Stimulated activated CD4-positive, alpha-beta T cell treated with anti-CD3 and anti-CD28 coated beads, Interleukin-12 subunit alpha, Interleukin-12 subunit beta, amount 100 ng/mL, for 24 hours (primary cell): ENCODE results near the gene CCDC148.
A peak's percentile ranks its signal among the peaks of the same experiment; 100 is the strongest.

Experiments used
- DNase-seq, 2 experiments: peaks; one replicate each; pipeline ENCODE4 v3.0.0-alpha.2; 2020; ENCODE audit warnings: low read depth in 2 of 2

Gene CCDC148

DNA sequence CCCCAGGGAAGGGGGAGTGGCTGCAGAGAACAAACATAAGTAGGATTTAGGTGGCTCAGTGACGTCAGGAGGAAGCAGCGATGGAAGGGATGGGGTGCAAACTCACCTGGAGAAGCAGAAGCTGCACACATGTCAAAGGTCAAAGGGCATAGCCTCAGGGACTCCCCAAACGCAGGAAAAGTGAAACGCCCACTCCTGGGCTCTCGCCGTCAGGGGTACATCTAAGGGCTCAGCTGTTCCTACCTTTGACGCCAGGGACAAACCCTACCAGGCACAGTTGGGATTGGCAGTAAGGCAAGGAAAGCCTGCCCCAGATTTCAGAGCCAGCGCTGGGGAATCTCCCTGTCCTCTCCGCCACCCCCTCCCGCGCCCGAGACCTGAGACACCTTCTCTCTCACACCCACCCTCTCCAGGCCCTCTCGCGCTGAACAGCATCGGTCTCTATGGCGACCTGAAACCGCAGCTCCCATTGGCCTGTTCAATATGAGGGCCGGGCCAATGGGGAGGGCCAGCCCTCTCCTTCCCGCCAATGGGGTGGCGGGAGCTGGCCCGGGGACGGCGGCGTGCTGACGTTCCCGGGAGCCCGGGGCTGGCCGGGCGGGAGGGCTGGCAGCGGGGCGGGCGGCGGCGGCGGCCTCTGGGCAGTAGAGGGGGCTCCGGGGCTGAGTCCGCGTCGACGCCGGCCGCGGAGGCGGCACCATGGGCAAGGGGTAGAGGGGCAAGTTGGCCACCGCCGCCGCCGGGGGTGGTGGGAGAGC, at the start of gene CCDC148, which contains the start of gene PKP4:
Gene CCDC148 (minus strand): TSS at position 445 of the 758 bp plus-strand sequence. CDS start 314 bp downstream, at position 131.
Gene PKP4 (plus strand): TSS at position 644 of the 758 bp plus-strand sequence. CDS start 76,233 bp downstream, outside the sequence.
- DNase-seq, result peak; percentile 72 to 85

DNA sequence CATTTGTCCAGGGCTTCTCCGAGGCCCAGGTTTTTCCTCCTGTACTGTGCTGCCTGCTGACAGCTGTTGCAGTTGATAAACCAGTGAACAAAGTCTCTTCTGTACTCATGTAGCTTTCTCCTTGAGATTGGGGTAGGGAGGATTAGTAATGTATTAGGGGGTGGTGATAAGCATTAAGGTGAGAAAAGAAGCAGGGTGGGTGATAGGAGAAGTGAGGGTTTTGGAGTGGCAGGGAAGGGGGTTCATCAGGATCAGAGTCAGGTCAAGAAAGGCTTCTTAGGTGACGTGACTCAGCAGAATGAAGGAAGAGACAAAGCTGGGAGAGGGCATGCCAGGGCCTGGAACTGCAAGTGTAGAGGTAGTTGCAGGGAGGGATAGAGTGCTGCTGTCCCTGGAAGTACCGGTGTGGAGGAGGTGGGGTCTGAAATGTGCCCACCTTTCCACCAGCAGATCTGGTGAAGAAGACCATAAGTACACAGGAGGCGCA, 48.9 kb upstream of the CCDC148 start:
- DNase-seq, result no peak

DNA sequence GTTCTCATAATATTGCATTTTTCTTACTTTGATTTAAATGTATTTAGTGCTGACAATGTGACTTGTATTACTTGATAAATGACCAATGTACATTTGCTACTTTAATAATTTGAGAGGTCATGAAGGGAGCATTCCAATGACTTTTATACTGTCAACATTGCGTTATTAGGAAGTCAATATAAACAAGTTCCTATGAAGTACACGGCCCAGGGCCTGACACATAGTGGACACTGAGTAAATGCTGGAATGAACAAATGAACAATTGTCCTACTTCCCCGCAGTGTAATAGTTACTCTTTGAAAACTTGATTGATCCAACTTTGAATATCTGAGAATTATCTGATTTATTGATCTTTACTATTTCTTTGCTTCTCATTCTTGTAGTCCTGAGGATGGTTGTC, 47.5 kb upstream of the CCDC148 start:
- no peak for DNase-seq

DNA sequence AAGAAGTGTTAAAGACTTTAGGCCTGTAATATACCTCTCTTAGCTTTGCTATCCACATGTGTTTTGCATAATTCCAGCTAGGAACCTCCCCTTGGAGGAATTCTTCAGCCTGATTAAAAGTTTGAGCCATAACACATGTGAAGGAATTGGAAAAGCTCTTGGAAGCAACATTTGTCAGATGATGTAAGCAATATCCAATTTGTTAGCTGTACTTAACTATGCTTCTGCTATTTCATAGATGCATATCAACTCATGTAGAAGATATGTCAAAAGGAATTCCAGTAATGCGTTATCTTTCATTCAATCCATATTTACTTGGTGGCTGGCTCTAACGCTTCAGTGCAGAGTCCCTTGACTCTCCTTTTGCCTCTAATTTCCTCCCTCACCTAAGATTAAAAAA, 46.4 kb upstream of the CCDC148 start:
- DNase-seq, result no peak

DNA sequence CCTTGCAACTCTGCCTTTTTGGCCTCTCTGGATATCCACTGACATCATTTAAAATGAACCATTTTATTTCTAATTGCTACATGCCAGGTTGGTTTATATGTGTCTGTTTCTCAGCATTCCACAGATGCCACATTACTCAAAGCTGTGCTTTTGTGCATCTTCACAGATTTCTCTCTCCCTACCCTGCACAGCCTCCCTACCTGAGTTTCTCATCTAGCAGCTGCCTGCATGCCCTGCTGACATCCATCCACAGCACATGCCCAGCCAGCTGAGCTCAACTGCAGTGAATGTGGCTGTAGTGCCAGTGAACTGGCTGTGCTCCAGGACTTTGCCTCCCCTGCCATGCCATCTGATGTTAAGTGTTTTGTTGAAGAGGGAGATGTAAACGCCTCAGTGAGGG, 44.7 kb upstream of the CCDC148 start:
- DNase-seq, result no peak

DNA sequence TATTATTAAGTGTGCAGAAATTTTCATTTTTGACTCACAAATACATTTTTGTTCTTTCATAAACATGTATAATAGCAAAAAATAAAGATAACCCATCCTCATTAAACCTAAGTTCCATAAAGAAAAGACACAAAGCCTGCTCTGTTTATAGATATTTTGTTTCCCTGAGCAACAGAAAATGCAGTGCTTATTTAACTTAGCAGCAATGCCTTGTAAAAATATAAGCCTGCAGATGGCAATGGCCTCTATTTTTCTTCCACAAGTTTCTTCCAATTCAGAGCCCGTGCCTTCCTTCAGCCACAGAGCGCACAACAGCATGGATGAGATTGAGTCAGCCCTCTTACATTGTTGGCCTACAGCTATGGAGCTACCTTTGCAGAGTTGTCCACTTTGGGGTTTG, 43.8 kb upstream of the CCDC148 start:
- DNase-seq, result no peak

DNA sequence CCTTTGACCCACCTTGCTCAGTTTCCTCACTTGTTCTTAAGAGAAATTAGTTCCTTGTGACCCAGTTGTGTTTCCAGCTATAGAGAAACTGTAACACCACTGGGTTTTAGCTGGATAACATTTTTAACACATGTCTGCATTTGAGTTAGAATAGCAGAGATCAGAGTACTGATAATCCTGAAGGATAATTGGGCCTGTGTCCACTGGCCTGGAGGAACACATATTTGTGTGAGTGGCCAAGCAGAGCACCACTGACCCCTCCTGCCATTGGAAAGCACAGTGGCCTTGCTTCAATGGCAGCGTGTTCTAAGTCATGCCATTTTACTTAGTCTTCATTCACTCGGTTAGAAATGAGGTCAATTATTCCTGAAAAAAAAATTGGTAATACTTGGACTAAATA, 42.8 kb upstream of the CCDC148 start:
- DNase-seq, result no peak

DNA sequence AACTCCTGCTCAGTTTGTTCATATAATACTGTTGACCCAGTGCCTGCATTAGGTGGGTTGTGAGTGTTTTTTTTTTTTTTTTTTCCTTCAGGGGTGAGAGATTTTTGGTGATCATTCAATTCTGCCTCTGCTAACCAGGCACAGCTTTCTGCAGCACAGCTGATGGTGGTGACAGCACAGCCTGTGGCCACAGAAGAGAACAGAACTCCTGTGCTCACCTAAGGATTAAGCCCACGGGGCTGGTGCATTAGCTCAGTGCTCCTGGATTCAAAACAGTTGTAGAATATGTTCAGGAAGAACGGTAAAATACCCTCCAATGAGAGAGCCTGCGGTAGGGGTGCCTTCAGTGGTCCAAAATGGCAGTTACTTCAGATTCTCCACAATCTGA, 42.2 kb upstream of the CCDC148 start:
- no peak for DNase-seq

DNA sequence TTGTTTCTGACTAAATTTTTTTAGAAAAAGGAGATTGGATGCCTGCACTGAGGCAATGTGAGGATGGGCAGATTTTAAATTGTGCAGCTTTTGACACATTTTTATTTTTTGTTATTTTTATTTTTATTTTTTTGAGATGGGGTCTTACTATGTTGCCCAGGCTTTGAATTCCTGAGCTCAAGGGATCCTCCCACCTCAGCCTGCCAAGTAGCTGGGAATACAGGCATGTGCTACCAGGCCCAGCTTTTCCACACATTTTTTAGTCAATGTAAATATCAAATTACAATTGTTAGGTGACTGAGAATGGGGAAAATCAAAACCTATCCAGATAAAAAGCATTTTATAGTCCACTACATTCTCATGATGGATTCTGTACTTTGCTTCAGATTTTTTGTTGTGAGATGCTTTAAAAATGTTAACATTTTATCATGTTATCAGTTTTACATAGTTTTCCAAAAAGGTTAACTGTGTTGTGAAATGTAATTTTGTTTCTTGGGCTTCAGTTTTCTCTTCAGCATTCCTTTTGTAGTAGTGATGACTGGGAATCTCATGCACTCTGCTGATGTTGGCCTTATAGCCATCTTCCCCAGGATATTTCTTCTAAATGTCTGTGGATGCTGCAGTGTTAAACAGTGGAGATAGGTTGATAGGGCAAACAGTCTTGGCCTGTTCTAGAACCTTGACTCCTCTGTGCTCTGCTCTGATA, 41.6 kb upstream of the CCDC148 start:
- DNase-seq, result no peak

DNA sequence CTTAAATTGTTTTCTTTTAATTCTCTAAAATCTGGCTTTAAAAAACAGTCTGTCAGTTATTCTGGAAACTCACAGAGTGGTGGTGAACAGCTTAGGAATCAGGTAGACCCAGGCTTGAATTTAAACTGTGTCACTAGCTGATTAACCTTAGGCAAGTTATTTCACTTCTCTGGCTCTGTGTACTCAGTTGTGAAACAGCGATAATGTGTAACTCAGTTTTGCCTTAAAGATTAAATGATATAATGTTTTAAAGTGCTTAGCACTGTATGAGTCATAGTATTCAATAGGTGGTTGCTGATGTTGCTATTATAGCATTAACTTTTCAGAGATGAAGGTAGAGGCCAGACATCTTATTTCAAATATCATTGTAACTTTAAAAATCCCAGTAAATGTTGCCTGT, 40.9 kb upstream of the CCDC148 start:
- no peak for DNase-seq

DNA sequence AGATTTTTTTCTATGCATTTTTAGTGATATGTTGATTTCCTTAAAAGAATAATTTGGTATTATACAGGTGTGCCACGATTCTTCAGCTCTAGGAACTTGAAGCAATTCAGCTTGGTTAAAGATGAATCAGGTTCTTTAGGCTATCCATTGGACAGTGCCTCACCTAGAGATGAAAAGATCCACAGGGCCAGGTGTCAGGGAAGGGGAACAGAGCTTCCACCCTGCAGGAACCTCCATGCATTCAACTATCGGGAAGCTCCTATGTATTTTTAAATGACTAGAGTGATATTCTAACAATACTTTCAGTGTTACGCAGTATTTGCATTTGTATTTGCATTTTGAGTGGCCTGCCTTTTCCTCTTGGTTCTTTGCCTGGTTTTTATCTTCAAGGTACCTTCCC, 40.4 kb upstream of the CCDC148 start:
- DNase-seq, result no peak

DNA sequence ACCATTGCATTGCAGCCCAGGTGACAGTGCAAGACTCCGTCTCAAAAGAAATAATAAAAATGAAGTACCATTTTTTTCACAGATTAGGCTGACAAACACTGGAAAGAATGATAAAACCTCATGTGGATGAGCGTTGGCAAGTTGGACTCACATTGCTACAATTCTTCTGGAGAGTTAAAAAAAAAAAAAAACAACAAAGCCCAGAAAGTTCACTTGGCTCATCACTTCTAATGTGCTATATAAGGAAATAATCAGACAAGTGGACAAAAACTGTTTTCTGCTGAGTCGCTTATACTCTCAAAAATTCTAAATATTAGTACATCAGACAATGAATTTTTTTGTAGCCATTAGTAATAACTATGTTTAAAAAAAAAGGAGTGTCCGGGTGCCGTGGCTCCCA, 38.6 kb upstream of the CCDC148 start:
- no peak for DNase-seq

DNA sequence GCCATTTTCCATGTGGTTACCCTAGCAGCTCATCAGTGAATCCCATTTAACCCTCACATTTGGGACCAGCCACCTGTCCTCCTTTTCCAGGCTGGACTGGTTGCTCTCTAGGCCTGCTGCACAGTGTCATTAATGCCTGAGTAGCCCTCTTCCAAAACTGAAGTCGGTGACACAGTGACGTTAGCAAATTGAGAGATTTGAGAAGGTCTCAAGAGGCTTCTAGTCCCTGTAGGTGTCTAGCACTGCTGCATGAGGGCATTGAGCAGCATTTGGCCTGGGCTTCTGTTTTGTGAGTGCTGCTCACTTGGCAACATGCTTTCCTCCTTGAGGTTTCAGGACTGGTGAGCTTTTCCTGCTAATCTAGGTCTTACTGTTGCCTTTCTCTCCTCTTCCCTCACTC, 36.9 kb upstream of the CCDC148 start:
- no peak for DNase-seq

DNA sequence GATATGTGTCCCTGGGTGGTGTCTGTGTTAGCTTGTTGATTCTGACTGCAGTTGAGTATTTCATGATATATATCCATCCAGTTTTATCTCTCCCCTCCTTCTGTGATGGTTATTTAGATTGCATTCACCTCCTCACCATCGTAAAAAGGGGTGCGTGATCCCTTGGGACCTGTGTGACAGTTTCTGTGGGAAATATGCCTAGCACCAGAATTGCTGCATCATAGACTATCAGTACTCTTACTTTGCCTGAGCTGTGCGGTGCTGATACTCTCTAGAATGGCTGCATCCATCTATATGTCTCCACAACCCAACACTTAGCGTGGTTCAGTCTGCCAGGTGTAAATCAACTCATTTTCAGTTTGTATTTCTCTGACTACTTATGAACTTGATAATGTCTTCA, 34.5 kb upstream of the CCDC148 start:
- DNase-seq, result no peak

DNA sequence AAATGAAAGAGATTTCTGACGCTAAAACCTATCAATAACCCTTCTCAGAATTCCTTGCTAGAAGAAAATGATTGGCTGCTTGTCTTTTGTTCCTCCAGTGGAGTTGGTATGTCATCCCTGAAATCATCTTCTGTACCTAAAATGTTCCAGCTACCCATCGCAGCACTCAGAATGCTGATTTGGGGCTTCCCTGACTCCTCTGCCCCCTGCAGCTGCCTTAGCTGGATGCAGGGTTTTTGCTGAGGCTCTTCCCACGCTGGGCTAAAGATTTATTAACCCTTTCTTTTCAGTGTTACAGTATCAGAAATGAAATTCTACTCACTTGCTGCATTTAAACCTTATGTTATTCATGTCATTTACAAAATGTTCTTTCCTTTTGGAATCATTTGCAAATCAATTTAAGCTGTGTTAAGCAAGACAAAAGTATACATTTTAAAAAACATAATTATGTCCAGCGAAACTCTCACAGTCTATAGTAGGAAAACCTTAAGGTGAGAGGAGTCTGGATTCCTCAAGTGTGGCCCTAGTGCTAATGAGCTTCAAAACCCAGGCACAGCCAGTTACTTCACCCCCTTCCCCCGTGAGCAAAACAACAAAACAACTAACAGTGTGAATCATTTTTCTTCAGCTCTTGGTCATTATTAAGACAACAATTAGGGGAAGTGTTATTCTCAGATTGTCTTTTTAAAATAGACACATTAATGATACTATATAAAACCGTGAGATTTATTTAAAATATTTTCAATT, 33.0 kb upstream of the CCDC148 start:
- DNase-seq, result no peak

DNA sequence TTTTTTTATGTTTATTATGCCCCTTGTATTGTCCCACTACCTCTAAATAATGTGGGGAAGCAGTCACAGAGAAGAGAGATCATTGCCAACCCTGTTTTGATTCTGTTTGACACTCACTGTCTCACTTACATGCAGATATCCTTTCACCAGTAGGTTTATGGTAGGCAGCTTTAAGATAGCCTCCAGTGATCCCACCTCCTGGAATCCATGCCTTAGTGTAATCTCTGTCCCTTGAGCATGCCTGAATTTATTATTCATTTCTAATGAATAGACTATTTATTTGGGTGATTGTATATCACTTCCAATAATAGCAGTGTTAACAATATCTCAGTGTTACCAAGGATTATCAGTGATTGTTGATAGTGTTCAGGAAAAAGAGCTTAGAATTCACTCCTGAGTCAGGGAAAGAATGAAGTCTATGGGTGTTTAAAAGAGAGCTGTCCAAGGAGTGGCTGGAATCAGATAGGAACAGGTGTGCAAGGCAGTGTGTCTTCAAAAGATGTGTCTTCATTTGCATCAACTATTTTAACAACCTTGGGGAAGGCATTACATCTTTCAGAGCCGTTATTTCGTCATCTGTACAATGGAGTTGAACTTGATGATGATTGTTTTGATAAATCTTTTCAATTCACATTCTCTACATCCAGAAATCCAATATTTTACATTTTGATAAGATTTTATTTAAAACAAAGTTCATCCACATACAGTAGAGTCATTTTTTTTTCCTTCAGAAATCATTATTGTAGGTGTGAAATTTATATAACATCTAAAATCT, 32.1 kb upstream of the CCDC148 start:
- DNase-seq, result no peak

DNA sequence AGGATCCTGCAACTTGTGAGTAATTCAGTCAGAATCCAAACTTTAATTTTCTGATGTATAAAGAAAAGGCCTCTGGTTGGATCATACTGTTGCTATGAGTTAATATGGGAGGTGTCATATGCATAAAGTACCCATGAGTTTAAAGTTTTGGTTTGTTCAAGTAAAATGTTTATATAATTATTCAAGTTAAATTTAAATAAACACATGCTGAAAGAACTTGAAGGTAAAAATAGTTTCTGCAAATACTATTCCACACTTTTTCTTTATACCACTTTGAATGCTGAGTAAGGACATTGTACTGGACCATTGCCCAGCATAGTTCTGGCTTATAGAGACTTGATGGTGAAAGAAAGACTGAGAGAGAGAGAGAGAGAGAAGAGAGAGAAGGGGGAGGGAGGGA, 30.9 kb upstream of the CCDC148 start:
- no peak for DNase-seq

DNA sequence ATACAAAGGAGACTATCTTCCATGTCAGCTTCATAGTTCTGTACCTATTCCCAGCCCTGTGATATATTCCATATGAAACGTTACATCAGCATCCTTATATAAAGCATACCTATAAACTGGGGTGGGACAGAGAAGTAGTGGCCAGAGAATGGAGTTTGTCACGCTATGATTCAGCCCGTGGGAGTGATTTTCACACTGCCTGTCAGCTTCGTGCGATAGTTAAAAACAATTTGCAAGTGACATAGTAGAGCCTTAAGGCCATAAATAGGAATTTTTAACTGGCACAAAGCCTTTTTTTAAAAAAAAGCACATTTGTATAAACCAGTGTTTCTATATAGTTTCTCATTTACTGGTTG, 30.4 kb upstream of the CCDC148 start:
- DNase-seq, result no peak

DNA sequence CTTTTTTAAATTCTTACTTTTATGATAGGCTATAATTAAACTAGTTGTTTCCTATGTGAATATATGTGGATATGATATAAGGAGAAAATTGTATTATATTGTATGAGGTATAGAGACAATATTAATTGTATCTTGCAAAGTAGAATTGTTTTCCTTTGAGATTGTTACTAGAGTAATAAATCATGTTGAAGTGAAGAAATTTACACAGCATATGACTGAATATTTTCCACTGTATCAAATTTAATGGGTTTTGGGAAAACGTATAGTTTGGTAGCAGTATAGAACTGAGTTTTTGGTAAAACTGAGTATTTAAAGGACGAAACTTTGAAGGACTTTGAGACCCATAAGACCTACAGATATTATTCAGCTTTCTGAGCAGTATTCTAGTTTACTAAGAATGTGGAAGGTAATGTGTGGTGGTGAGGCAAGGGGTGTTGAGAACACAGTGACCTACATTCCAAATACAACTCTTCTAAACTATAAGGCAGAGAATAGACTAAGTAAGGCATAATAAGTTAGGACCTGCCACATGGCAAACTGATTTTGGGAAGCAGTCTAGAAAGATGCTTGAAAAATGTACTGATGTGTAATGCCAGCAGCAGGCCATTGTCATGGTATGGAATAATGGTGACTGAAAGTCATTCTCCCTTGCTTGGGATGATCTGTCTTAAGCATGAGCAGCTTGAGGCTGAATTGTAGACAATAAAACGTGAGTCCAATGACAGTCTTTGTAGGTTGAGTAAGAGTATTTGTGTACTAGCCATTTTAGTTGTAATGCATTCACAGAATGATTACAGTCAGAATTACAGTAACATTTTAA, 29.8 kb upstream of the CCDC148 start:
- DNase-seq, result no peak

DNA sequence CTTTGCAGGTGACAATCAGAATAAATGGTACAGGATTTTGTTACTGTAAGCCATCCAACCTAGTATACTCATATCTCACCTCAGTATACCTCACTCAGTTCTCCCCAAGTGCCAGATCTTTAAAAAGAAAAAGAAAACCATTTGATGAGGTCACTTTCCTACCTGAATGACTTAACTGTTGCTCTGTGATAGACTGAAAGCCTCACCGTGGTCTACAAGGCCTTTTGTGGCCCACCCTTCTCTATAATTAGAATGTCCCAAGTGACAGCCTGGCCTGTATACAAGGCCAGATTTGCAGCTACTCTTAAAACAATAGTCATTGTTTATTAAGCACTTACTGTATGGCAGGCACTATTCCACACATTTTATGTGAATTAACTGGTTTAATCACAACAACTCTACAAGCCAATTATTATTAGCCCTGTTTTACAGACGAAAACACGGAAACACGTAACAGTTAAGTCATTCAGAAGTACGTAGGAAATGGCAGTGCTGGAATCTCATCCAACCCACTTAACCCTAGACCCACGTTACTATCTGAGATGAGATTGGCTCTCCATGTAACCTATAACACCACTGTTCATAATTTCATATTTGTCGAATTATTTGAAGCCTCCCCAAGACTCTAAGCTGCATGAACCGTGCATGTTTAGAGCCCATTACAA, 28.5 kb upstream of the CCDC148 start:
- DNase-seq, result no peak
